KG1 (cell line): ENCODE measurements around the gene CAPN5.

Experiments
- DNase-seq: peaks from one replicate; lab custom pipeline; 2025; lab: John Stamatoyannopoulos, UW

The CAPN5 gene

GRCh38 chr11:77063861-77064260 lies 2.9 kb upstream of the CAPN5 start:
- no peak for DNase-seq

- no peak for DNase-seq
These were observed 2.0 kb upstream of the CAPN5 start for GRCh38 chr11:77064648-77065217.

DNA sequence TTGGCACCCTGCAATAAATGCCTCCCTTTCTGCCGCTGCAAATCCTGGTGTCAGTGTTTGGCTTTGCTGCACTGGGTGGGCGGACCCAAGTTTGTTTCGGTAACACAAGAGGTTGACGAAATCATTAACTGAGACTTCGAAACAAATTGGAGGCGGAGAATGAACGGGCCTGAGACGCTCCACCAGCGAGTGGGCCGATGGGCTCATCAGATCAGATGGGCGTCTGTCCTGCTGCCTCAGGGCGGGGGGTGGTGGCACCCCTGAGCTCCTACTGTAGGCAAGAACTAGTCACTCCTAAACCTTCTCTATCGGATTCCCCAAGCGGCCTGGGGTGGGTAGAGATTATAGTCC lies 918 bp upstream of the CAPN5 start:
- DNase-seq: no peak

DNA sequence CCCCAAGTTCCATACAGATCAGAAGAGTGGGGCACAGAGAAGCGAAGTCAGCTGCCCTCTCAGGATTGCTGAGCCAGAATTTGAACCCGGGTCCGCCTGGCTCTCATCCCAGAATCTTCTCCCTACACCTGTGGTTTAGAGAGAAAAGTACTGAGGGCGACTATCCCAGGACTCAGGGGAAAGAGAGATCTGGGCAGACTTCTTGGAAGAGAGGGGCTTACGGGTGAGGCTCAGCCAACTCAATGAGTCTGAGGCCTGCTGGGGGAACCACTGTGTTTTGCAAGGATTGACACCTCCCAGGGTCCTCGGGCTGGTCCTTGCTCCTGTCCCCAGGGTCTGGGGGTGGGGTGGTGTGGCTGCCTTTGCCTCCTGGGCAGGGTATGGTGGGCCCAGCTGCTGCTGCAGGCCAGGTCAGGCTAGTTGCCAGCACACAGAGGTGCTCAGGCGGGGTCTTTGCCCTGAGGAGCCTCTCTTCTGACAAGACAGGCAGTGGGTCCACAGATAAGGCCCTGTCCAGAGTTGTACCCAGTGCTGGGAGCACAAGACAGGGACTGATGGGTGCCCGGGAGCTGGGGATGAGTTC lies 1.2 kb downstream of the CAPN5 start:
- DNase-seq: no peak

- no peak for DNase-seq
These were observed 1.9 kb downstream of the CAPN5 start for GRCh38 chr11:77068457-77069335.

DNA sequence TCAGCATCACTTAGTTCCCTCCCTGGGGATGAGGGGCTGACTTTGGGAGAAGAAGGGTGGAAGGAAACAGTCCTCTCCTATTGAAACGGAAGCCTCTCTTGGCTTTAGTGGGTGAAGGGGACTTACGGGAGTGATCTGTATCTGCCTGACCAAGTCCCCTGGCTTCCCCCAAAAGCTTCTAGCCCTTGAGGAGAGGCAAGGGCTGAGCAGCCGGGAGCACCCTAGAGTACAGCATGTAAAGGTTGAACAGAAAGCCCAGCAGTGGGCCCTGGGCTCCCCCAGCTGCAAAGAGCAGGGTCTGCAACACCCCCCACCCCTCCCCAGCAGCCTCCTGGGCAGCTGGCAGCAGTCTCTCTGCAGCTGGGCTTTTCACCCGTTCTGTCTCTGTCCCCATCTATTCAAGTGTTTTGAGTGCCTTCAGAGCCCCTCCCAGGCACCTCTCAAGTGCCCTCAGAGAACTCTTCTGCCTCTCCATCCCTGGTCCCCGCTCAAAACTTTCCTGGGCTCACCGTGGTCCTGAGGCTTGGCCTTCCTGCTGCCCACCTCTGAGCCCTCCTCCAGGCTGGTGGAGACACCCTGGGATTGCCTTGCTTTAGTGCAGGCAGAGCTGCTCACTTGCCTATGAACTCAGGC lies 2.7 kb downstream of the CAPN5 start:
- DNase-seq: no peak

DNA sequence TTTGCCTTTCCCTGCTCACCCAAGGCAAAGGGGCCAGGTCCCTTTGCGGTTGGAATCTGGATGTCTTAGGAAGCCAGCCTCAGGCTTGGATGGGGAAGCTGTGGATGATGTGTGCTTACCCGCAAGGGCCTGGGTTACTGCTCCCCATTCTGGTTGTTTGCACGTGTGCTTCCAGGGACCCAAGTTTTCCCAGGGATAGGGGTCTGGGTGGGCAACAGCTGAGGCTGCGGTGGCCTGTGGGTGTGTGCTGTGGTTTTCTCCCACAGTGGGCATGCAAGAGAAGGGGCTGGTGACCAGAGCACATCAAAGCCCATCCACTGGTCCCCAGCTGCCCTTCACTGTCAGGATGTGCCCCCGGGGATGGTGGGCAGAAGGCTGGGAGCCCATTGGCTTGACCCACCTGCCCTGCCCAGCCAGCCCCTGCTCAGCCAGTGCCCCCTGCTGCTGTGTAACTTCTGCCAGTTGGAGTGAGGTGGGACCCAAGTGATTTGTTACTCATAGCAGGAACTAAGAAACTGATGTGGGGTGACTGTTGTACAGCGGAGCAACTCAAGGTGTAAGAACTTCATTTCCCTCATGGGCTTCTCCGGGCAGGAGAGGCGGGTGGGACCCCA lies 3.3 kb downstream of the CAPN5 start:
- no peak for DNase-seq

DNA sequence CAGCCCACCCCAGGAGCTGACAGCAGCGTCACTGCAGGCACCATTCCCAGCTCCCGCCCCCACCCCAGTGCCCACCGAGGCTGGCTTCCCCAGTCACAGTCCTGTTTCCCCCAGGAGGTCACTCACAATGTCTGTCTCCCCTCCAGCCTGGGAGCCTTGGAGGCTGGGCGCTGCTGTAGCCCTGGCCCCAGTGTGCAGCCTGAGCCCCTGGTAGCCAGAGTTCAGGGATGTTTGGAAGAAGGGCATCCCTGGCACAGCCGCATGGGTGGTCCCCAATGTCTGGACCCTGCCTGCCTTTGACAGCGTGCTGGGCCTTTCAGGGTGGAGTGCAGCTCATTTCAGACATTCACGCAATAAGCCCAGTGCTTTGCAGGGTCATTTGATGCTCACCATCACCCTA lies 4.3 kb downstream of the CAPN5 start:
- DNase-seq: no peak

GRCh38 chr11:77071671-77072605 lies 5.2 kb downstream of the CAPN5 start:
- DNase-seq: no peak

DNA sequence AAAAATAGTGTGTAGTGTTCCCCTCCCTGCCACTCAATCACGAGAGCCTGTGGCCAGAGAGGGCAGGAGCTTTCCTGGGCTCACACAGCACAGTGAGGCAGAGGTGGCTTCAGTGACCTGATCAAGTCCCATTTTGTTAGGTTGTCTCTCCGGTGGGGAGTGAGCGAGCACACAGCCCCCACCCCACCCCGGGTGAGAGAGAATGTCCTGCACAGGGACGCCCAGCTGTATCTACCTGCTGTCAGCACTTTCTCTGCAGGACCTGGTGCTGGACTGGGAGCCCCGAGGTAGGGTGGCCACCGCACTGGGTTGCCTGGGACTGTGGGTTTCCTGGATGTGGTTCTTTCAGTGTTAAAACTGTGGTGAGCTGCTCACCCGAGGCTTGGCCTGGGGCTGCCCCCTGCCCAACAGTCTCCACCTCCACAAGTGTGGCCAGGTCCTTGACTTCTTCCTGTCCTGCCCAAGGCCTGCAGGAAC lies 6.1 kb downstream of the CAPN5 start:
- no peak for DNase-seq

DNA sequence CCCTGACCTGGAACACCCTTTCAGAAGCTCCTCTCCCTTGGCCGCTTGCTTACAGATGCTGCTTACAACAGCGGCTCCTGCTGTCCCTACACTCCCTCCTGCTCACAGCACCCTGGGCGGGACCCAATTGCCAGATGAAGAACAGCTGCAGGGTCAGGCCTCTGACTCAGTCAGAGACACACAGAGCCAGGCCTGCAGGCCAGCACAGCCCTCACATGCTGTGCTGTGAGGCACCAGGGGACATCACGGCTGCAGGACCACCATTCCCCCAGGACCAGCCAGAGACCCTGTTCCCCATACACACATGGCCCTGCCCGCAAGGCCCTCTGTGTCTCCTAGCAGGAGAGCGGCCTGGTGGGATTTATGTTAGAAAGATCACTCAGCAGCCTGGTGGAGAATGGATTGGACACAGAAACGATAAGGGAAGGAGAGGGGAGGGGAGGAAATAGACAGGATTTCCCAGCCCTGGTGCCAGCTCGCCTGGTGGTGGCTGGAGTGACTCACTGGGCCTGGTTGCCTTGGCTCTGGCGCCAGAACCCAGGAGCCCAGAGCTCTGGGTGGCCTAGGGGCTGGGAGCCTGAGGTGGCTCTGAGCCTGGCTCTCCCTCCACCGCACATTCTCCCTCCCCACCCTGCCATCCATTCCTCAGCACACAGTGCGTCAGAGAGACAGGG lies 6.7 kb downstream of the CAPN5 start:
- DNase-seq: no peak

DNA sequence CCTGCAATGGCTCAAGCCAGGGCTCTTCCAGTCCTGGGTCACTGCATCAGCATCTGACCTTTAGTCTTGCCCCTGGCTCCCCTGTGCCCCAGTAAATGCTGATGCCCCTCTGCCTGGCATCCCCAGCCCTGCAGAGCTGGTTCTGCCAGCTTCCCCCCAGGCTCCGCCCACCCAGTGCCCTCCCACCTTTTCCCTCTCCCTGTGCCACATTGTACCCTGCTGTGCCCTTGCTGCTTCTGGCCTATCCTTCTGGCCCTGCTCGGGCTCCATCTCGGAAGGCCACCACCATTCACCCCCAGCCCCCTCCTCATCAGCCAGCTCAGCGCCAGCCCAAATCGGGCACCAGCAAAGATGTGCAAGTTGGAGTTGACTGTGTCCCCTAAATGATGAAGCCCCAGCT lies 7.4 kb downstream of the CAPN5 start:
- DNase-seq: no peak

- DNase-seq: no peak
These were observed 8.0 kb downstream of the CAPN5 start for GRCh38 chr11:77074626-77075221.

DNA sequence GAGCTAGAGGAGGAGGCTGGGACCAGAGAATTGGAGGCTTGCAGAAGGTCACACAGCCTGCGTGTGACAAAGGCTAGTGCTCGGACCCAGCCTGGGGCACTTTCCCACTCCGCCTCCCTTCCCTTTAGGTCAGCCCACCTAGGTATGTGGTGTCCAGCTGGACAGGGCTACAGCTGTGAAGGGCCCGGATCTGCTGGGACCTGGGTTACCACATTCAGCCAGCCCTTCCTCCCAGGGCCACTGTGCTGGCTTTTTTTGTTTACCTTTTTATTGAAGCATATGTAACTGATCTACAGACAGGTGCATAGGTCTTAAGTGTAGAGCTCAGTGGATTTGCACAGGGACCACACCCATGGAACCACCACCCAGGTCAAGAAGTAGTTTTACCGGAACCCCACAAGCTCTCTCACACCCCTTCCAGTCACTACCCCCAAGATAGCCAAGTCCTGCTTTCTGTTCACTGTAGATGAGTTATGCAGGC lies 8.7 kb downstream of the CAPN5 start:
- no peak for DNase-seq

DNA sequence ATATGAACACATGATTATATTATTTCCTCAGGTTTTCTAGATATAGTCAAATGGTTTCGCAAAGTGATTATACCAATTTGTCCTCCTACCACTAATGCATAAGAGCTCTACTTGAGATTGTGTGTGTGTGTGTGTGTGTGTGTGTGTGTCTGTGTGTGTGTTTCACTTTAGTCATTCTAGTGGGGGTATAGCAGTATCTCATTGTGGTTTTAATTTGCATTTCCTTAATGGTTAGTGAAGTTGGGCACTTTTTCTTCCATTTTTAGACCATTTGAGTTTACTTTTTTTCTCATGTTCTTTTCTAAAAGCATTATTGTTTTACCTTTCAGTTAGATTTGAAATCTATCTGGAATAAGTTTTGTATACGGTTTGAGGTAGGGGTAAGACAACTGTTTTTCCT lies 12.9 kb downstream of the CAPN5 start:
- no peak for DNase-seq

DNA sequence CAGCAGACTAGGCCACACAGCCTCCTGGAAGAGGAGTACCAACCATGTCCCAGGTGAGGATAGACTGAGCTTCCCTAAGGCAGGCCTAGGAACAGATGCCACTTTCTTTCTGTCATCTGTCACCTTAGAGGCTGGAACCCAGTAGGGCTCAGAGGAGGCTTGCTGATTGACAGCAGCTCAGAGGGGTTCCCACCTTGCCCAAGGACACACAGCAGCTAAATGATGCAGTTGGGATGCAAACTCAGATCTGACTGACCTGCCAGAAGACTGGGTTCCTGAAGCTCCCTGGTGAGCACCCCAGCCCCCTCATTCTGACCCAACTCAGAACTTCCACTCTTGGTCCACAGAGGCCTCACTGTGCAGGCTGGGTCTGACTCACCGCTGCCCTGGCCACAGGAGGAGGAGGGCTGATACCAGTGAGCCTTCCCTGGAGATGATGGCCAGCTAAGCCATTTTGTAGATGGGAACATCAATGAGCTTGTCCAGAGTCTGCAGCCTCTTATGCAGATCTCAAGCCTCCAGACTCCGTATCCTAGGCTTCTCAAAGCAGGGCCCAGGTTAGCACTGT lies 14.0 kb downstream of the CAPN5 start:
- DNase-seq: no peak

GRCh38 chr11:77081381-77081851 lies 14.6 kb downstream of the CAPN5 start:
- no peak for DNase-seq

GRCh38 chr11:77081976-77082836 lies 15.4 kb downstream of the CAPN5 start:
- DNase-seq: no peak
